K562 (cell line): ENCODE results near the gene FOSL1. TPM values are rescaled to one million over a fixed set of nuclear protein-coding genes. Genes with fewer than 3 reads are reported as not detected.

Experiments used
- CBX5 ChIP-seq: IDR thresholded peaks from 2 replicates; pipeline ENCODE4 v1.6.1; 2014; ENCODE audit warnings: low read depth, borderline replicate concordance
- EWSR1 ChIP-seq: fragments of 450-650 bp; IDR thresholded peaks from 2 replicates; pipeline ENCODE4 v1.6.1; 2018; ENCODE audit warnings: borderline replicate concordance, mild to moderate bottlenecking, low read depth, moderate library complexity; ENCODE audit not compliant: partially characterized antibody
- ID3 ChIP-seq, 2 experiments: fragments of 250-450 bp in 1 of 2; fragments of 450-650 bp in 1 of 2; sonication (Bioruptor Pico) in 1 of 2; IDR thresholded peaks; 2 replicates each; pipeline versions ENCODE4 v1.6.1 to v1.8.0; 2016 to 2021; ENCODE audit warnings: mild to moderate bottlenecking in 2 of 2, moderate library complexity in 2 of 2, missing compliant biosample characterization in 1 of 2, missing genetic modification characterization in 1 of 2
- JUN ChIP-seq, 2 experiments: sonication (generic) in 1 of 2; formaldehyde crosslinking in 1 of 2; IDR thresholded peaks; 2 replicates each; pipeline versions ENCODE4 v1.6.1 to v1.8.0; 2012 to 2022; ENCODE audit warnings: borderline replicate concordance in 2 of 2, mild to moderate bottlenecking in 2 of 2, improper control_type of control experiment in 1 of 2, low read depth in 1 of 2, low read length in 1 of 2, missing genetic modification reagents in 1 of 2
- MTA2 ChIP-seq: fragments of 450-650 bp; IDR thresholded peaks from 2 replicates; pipeline ENCODE4 v1.6.1; 2016; ENCODE audit warnings: low read depth
- MYNN ChIP-seq, 2 experiments: sonication (generic); formaldehyde crosslinking in 1 of 2; IDR thresholded peaks; 2 replicates each; pipeline versions ENCODE4 v1.5.0 to v1.6.1; 2016 to 2020; ENCODE audit warnings: antibody characterized with exemption in 1 of 2, missing genetic modification reagents in 1 of 2
- NONO ChIP-seq, 2 experiments: fragments of 200-400 bp in 1 of 2; fragments of 450-650 bp in 1 of 2; formaldehyde crosslinking in 1 of 2; IDR thresholded peaks; 2 replicates each; pipeline ENCODE4 v1.6.1; 2017; ENCODE audit warnings: low read depth in 2 of 2, mild to moderate bottlenecking in 2 of 2, moderate library complexity in 2 of 2, low read length in 1 of 2
- NR4A1 ChIP-seq, 2 experiments: fragments of 250-450 bp in 1 of 2; fragments of 450-650 bp in 1 of 2; sonication (Bioruptor Pico) in 1 of 2; IDR thresholded peaks; 2 replicates each; pipeline versions ENCODE4 v1.4.0 to v1.6.1; 2016 to 2020; ENCODE audit warnings: mild to moderate bottlenecking in 2 of 2, missing compliant biosample characterization in 1 of 2, missing genetic modification characterization in 1 of 2, moderate library complexity in 1 of 2
- PHF20 ChIP-seq: fragments of 450-650 bp; IDR thresholded peaks from 2 replicates; pipeline ENCODE4 v1.6.1; 2018; ENCODE audit not compliant: partially characterized antibody
- SRSF3 ChIP-seq: fragments of 200-400 bp; formaldehyde crosslinking; IDR thresholded peaks from 2 replicates; pipeline ENCODE4 v1.6.1; 2016; ENCODE audit warnings: mild to moderate bottlenecking, low read length, moderate library complexity; ENCODE audit not compliant: insufficient read depth
- ZBTB1 ChIP-seq: sonication (generic); formaldehyde crosslinking; IDR thresholded peaks from 2 replicates; pipeline ENCODE4 v1.8.1; 2023; ENCODE audit warnings: missing genetic modification reagents, low read depth, mild to moderate bottlenecking, borderline replicate concordance
- ZHX1 ChIP-seq: fragments of 150-350 bp; conservative IDR thresholded peaks from 2 replicates; pipeline ENCODE4 v1.6.1; 2014; ENCODE audit warnings: low read length
- ZNF274 ChIP-seq: IDR thresholded peaks from 2 replicates; pipeline ENCODE4 v1.6.1; 2011; ENCODE audit warnings: low read depth, mild to moderate bottlenecking, low read length, moderate library complexity, borderline replicate concordance
- ZNF311 ChIP-seq: fragments of 250-450 bp; sonication (Bioruptor Pico); IDR thresholded peaks from 2 replicates; pipeline ENCODE4 v1.4.0; 2020; ENCODE audit warnings: mild to moderate bottlenecking, moderate library complexity
- ZNF551 ChIP-seq: fragments of 250-450 bp; sonication (Bioruptor Pico); IDR thresholded peaks from 2 replicates; pipeline ENCODE4 v1.5.0; 2021; ENCODE audit warnings: mild to moderate bottlenecking, moderate library complexity
- ZNF586 ChIP-seq: fragments of 450-650 bp; formaldehyde crosslinking; conservative IDR thresholded peaks from 2 replicates; pipeline ENCODE4 v1.4.0; 2020; ENCODE audit warnings: mild to moderate bottlenecking, moderate library complexity
- ZNF695 ChIP-seq: fragments of 450-650 bp; formaldehyde crosslinking; IDR thresholded peaks from 2 replicates; pipeline ENCODE4 v1.4.0; 2020; ENCODE audit warnings: mild to moderate bottlenecking, moderate library complexity
- polyA plus RNA-seq, 8 experiments: library from polyadenylated mRNA; depleted of rRNA in 4 of 8; stranded (reverse) in 5 of 8; unstranded in 3 of 8; fragments of >200 nt; fragmentation: Nextera tagmentation in 2 of 8; fragmentation: Illumina TruSeq in 1 of 8; extraction: Ambion mirVana in 2 of 8; extraction: Trizol in 1 of 8; gene quantifications; 2 replicates each; pipeline versions ENCODE4 v1.2.1 to v1.2.3, GENCODE V29; 2011 to 2014; ENCODE audit warnings: inconsistent platforms in 1 of 8, missing spikeins in 1 of 8
- total RNA-seq, 7 experiments: library from RNA; depleted of rRNA in 6 of 7; stranded (reverse); fragments of >200 nt in 6 of 7; fragmentation: Illumina TruSeq in 2 of 7; extraction: Trizol in 2 of 7; gene quantifications; 2 replicates each; pipeline versions ENCODE4 v1.2.1 to v1.2.3, GENCODE V29; 2011 to 2021; ENCODE audit warnings: low replicate concordance in 1 of 7
- TF ChIP-seq, protein P1 (sequence below): fragments of 200-800 bp; sonication (Bioruptor generic); IDR thresholded peaks from 2 replicates; pipeline ENCODE4 v1.6.1; 2016; ENCODE audit warnings: missing genetic modification characterization, missing compliant biosample characterization

The FOSL1 gene
- total and polyA plus RNA-seq, 9 of the 15 experiments (the other 6 are each of a cell fraction or from before 2014, with no cell fraction given), result 3.5 to 39.6 (median 10.0) TPM

DNA sequence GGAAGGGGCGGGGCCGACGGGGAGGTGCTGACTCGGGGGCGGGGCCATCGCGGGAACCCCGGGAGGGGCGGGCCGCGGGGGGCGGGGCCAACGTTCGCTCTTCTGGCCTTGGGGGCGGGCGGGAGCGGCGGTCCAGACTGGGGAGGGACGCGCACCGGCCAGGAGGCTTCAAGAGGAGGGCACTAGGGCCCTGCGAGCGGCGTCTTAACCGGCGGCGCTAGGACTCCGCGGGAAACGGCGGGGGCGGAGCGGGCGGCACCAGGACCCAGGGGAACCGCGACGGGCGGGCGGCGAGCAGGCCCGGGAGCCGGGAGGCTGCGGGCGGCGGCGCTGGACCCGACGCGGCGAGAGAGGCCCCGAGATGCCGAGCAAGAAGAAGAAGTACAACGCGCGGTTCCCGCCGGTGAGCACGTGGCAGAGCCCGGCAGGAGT lies 19.0 kb upstream of the FOSL1 start, which contains the start of gene DRAP1 (continued):
- TF ChIP-seq JUN (IDR thresholded peaks at IDR 0.05; ENCODE audit: borderline replicate concordance, low read depth, low read length), result peak; percentile 70; the same call in 1 of the 2 replicates
- TF ChIP-seq JUN (CRISPR knock-in tag; IDR thresholded peaks at IDR 0.05; ENCODE audit: borderline replicate concordance), result 0 out of 2 replicates have a peak, but pooled peaks have one; percentile 7
- TF ChIP-seq, protein P1, sequence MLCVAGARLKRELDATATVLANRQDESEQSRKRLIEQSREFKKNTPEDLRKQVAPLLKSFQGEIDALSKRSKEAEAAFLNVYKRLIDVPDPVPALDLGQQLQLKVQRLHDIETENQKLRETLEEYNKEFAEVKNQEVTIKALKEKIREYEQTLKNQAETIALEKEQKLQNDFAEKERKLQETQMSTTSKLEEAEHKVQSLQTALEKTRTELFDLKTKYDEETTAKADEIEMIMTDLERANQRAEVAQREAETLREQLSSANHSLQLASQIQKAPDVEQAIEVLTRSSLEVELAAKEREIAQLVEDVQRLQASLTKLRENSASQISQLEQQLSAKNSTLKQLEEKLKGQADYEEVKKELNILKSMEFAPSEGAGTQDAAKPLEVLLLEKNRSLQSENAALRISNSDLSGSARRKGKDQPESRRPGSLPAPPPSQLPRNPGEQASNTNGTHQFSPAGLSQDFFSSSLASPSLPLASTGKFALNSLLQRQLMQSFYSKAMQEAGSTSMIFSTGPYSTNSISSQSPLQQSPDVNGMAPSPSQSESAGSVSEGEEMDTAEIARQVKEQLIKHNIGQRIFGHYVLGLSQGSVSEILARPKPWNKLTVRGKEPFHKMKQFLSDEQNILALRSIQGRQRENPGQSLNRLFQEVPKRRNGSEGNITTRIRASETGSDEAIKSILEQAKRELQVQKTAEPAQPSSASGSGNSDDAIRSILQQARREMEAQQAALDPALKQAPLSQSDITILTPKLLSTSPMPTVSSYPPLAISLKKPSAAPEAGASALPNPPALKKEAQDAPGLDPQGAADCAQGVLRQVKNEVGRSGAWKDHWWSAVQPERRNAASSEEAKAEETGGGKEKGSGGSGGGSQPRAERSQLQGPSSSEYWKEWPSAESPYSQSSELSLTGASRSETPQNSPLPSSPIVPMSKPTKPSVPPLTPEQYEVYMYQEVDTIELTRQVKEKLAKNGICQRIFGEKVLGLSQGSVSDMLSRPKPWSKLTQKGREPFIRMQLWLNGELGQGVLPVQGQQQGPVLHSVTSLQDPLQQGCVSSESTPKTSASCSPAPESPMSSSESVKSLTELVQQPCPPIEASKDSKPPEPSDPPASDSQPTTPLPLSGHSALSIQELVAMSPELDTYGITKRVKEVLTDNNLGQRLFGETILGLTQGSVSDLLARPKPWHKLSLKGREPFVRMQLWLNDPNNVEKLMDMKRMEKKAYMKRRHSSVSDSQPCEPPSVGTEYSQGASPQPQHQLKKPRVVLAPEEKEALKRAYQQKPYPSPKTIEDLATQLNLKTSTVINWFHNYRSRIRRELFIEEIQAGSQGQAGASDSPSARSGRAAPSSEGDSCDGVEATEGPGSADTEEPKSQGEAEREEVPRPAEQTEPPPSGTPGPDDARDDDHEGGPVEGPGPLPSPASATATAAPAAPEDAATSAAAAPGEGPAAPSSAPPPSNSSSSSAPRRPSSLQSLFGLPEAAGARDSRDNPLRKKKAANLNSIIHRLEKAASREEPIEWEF (CRISPR knock-in tag), result no peak
- TF ChIP-seq NONO (IDR thresholded peaks at IDR 0.05; ENCODE audit: low read depth in 2 of 2, low read length in 1 of 2), result peak in 1 of 2 experiments; percentile 96; a peak in 3 of 4 replicates
- peak; percentile 74 for TF ChIP-seq MYNN (IDR thresholded peaks at IDR 0.05)
- no peak for TF ChIP-seq MYNN (CRISPR knock-in tag; IDR thresholded peaks at IDR 0.05)
- no peak for TF ChIP-seq SRSF3
- no peak for TF ChIP-seq ZNF311
- peak; percentile 46 for TF ChIP-seq PHF20
- TF ChIP-seq ZHX1, result peak; percentile 44; the same call in 1 of the 2 replicates
- TF ChIP-seq ZNF586 (CRISPR knock-in tag), result no peak
- TF ChIP-seq MTA2, result no peak
- no peak for TF ChIP-seq ZNF551 (CRISPR knock-in tag)
- peak; percentile 40; the same call in 1 of the 2 replicates for TF ChIP-seq NR4A1 (CRISPR knock-in tag; IDR thresholded peaks at IDR 0.05)
- TF ChIP-seq NR4A1 (tag; IDR thresholded peaks at IDR 0.05), result no peak
- peak; percentile 64; the same call in 1 of the 2 replicates for TF ChIP-seq ZBTB1 (CRISPR knock-in tag)
- TF ChIP-seq ZNF274, result no peak
- no peak for TF ChIP-seq ID3 (CRISPR knock-in tag; IDR thresholded peaks at IDR 0.05)
- TF ChIP-seq ID3 (tag; IDR thresholded peaks at IDR 0.05), result peak; percentile 47; the same call in 1 of the 2 replicates
- no peak for TF ChIP-seq EWSR1
- TF ChIP-seq ZNF695 (CRISPR knock-in tag), result no peak
- TF ChIP-seq CBX5, result peak; percentile 39; the same call in 1 of the 2 replicates
